PFSK-1 (cell line): ENCODE data around the gene MED15.

Source experiments
- FOXP2 ChIP-seq: optimal IDR thresholded peaks from 2 replicates; pipeline ENCODE3; 2011; ENCODE audit warnings: borderline replicate concordance, control low read depth, inconsistent platforms; ENCODE audit not compliant: insufficient read depth; ENCODE audit errors: extremely low read length, extremely low read depth
- POLR2AphosphoS5 ChIP-seq: IDR thresholded peaks from 2 replicates; pipeline ENCODE4 v1.6.1; 2012; ENCODE audit warnings: low read depth, mild to moderate bottlenecking, control low read depth, low read length, moderate library complexity
- REST ChIP-seq, 2 experiments: IDR thresholded peaks; 2 replicates each; pipeline versions ENCODE4 v1.6.1 to v1.8.0; 2011 to 2012; ENCODE audit warnings: low read depth in 2 of 2, low read length in 2 of 2, control low read depth in 1 of 2, inconsistent platforms in 1 of 2, mild to moderate bottlenecking in 1 of 2, moderate library complexity in 1 of 2; ENCODE audit not compliant: insufficient read depth in 1 of 2
- SIN3A ChIP-seq: IDR thresholded peaks from 2 replicates; pipeline ENCODE4 v1.6.1; 2012; ENCODE audit warnings: mild to moderate bottlenecking, low read length, moderate library complexity, borderline replicate concordance; ENCODE audit not compliant: insufficient read depth
- TAF1 ChIP-seq: IDR thresholded peaks from 2 replicates; pipeline ENCODE4 v1.6.1; 2012; ENCODE audit warnings: low read length, control low read depth, borderline replicate concordance; ENCODE audit not compliant: insufficient read depth

The MED15 gene

DNA sequence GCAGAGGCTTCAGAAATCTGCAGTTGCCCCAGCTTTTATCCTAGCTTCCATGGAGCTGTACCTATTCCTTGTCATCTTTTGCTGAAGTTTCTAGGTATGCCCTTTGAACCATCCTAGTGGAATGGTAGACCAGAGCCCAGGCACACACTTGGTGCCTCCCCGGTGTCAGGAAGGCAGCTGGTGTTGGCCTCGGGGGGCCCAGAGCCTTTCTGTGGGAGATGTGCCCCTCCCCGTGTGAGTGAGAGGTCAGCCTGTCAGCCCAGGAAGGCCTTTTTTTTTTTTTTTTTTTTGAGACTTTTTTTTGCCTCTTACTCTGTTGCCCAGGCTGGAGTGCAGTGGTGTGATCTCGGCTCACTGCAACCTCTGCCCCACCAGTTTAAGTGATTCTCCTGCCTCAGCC is 58.4 kb downstream of the MED15 start:
- TF ChIP-seq POLR2AphosphoS5 = no peak
- no peak for TF ChIP-seq TAF1
- TF ChIP-seq FOXP2 = no peak

DNA sequence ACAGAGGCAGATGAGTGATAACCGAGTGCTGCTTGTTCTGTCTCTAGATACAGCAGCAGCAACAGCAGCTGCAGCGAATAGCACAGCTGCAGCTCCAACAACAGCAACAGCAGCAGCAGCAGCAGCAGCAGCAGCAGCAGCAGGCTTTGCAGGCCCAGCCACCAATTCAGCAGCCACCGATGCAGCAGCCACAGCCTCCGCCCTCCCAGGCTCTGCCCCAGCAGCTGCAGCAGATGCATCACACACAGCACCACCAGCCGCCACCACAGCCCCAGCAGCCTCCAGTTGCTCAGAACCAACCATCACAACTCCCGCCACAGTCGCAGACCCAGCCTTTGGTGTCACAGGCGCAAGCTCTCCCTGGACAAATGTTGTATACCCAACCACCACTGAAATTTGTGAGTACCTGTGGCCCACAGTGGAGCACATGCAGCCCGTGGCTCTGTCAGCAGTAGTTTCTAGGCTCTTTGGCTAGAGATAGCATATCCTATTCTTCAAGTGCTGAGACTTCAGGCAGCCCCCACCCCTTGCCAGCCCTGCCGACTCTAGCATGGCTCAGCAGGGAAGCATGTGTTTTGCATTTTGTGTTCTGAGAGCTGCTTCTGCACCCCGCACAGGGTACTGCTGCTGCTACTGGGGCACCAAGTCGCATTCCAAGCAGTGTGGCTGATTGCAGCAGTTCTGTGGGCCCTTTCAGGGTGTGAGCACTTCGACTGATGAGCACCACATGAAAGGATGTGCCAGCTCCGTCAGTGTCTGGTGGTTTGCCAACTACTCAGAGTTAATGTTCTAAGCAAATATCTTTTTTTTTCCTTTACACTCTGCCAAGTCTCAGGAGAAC is 59.2 kb downstream of the MED15 start:
- no peak for TF ChIP-seq POLR2AphosphoS5
- no peak for TF ChIP-seq FOXP2
- TF ChIP-seq TAF1 = no peak
- TF ChIP-seq REST (IDR thresholded peaks at IDR 0.05; ENCODE audit: insufficient read depth in 1 of 2, low read depth in 2 of 2, low read length in 2 of 2) = no peak
- TF ChIP-seq SIN3A = no peak

GRCh38 chr22:20567371-20567847 is 60.0 kb downstream of the MED15 start:
- TF ChIP-seq TAF1 (no peak), REST (IDR thresholded peaks at IDR 0.05; ENCODE audit: insufficient read depth in 1 of 2, low read depth in 2 of 2, low read length in 2 of 2) (no peak), SIN3A (no peak), FOXP2 (no peak), POLR2AphosphoS5 (no peak)

DNA sequence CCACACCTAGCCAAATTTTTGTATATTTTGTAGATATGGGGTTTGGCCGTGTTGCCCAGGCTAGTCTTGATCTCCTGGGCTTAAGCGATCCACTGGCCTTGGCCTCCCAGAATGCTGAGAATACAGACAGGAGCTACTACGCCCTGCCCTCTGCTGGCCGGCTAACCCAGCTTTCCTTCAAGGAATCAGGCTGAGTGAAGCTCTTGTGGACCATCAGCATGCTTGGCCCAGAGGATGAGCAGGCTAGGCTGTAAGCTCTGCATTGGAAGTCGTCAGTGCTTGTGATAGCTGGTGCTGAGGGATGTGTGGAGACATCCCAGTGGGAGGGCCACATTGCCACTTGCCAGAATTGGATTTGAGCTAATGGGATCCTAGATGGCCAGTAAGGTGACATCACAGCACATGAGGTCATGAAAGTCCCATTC is 60.6 kb downstream of the MED15 start:
- TF ChIP-seq SIN3A (no peak), FOXP2 (no peak), REST (IDR thresholded peaks at IDR 0.05; ENCODE audit: insufficient read depth in 1 of 2, low read depth in 2 of 2, low read length in 2 of 2) (no peak), POLR2AphosphoS5 (no peak), TAF1 (no peak)

DNA sequence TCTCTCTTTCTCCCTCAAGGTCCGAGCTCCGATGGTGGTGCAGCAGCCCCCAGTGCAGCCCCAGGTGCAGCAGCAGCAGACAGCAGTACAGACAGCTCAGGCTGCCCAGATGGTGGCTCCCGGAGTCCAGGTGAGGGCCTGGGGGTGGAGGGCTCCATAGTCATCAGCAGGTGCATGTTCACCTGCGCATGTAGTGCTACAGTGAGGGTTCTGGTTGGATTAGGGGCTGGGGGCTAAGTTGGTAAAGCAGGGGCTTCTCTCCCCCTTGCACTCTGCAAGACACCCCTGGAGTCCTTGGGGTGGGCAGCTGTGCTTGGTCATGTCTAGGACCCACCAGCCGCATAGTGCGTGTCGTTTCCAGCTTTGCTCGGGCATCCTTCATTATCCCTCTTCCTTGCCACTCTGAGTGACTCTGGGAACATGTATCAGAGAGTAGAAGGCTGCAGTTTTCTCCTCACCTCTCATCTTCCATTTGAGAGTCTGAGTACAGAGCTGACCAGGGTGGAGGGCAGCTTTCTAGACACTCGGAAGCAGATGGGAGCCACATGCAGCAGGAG is 61.2 kb downstream of the MED15 start:
- no peak for TF ChIP-seq REST (IDR thresholded peaks at IDR 0.05; ENCODE audit: insufficient read depth in 1 of 2, low read depth in 2 of 2, low read length in 2 of 2)
- no peak for TF ChIP-seq SIN3A
- TF ChIP-seq FOXP2 = no peak
- no peak for TF ChIP-seq POLR2AphosphoS5
- TF ChIP-seq TAF1 = no peak
